HepG2 (cell line): ENCODE results near the gene PPIG. TPM values are rescaled to one million over a fixed set of nuclear protein-coding genes. Genes with fewer than 3 reads are reported as not detected.

ENCODE experiments used
- AKAP8 ChIP-seq: sonication (generic); formaldehyde crosslinking; IDR thresholded peaks from 2 replicates; pipeline ENCODE4 v1.5.1; 2020; ENCODE audit warnings: mild to moderate bottlenecking, missing genetic modification reagents
- ARID4A ChIP-seq: sonication (generic); formaldehyde crosslinking; IDR thresholded peaks from 2 replicates; pipeline ENCODE4 v1.5.0; 2020; ENCODE audit warnings: mild to moderate bottlenecking, missing genetic modification reagents, borderline replicate concordance
- BRD4 ChIP-seq: sonication (generic); formaldehyde crosslinking; IDR thresholded peaks from 2 replicates; pipeline ENCODE4 v1.4.0; 2020; ENCODE audit warnings: missing genetic modification reagents
- CEBPB ChIP-seq: IDR thresholded peaks from 2 replicates; pipeline ENCODE4 v1.6.1; 2011; ENCODE audit warnings: low read depth, low read length, improper control_type of control experiment, borderline replicate concordance
- CERS6 ChIP-seq: sonication (generic); formaldehyde crosslinking; IDR thresholded peaks from 2 replicates; pipeline ENCODE4 v1.5.0; 2020; ENCODE audit warnings: missing genetic modification reagents
- DZIP1 ChIP-seq: sonication (generic); formaldehyde crosslinking; IDR thresholded peaks from 2 replicates; pipeline ENCODE4 v1.5.0; 2020; ENCODE audit warnings: mild to moderate bottlenecking, missing genetic modification reagents
- GATAD2A ChIP-seq: IDR thresholded peaks from 2 replicates; pipeline ENCODE4 v1.6.1; 2016
- GLMP ChIP-seq: sonication (generic); formaldehyde crosslinking; IDR thresholded peaks from 2 replicates; pipeline ENCODE4 v1.9.0; 2021; ENCODE audit warnings: missing genetic modification reagents, mild to moderate bottlenecking, borderline replicate concordance
- NR2C2 ChIP-seq: sonication (generic); formaldehyde crosslinking; IDR thresholded peaks from 2 replicates; pipeline ENCODE4 v1.4.0; 2020; ENCODE audit warnings: missing genetic modification reagents, mild to moderate bottlenecking, moderate library complexity, borderline replicate concordance
- RAD21 ChIP-seq: fragments of 450-650 bp; formaldehyde crosslinking; IDR thresholded peaks from 2 replicates; pipeline ENCODE4 v1.5.0; 2020; ENCODE audit warnings: mild to moderate bottlenecking
- RBFOX2 ChIP-seq: fragments of 200-400 bp; formaldehyde crosslinking; IDR thresholded peaks from 2 replicates; pipeline ENCODE4 v1.6.1; 2017; ENCODE audit warnings: low read depth, mild to moderate bottlenecking, low read length
- RFX3 ChIP-seq: IDR thresholded peaks from 2 replicates; pipeline ENCODE4 v1.6.1; 2016; ENCODE audit warnings: missing biosample characterization, missing genetic modification reagents
- RXRB ChIP-seq: IDR thresholded peaks from 2 replicates; pipeline ENCODE4 v1.6.1; 2016; ENCODE audit warnings: borderline replicate concordance, missing genetic modification reagents, missing compliant biosample characterization
- SMAD3 ChIP-seq: sonication (generic); formaldehyde crosslinking; IDR thresholded peaks from 2 replicates; pipeline ENCODE4 v1.4.0; 2020; ENCODE audit warnings: missing genetic modification reagents
- SPEN ChIP-seq: sonication (generic); formaldehyde crosslinking; IDR thresholded peaks from 2 replicates; pipeline ENCODE4 v1.5.1; 2020; ENCODE audit warnings: low read depth, mild to moderate bottlenecking, missing genetic modification reagents
- TAF1 ChIP-seq: sonication (generic); formaldehyde crosslinking; IDR thresholded peaks from 2 replicates; pipeline ENCODE4 v1.4.0; 2020; ENCODE audit warnings: missing genetic modification reagents
- XRCC5 ChIP-seq: fragments of 200-400 bp; formaldehyde crosslinking; optimal IDR thresholded peaks from 2 replicates; pipeline ENCODE3; 2017; ENCODE audit warnings: mild to moderate bottlenecking, low read length
- ZNF207 ChIP-seq: fragments of 450-650 bp; IDR thresholded peaks from 2 replicates; pipeline ENCODE4 v1.6.1; 2016; ENCODE audit warnings: antibody characterized with exemption, borderline replicate concordance
- ZNF24 ChIP-seq: fragments of 450-650 bp; IDR thresholded peaks from 2 replicates; pipeline ENCODE4 v1.6.1; 2017; ENCODE audit warnings: antibody characterized with exemption, mild to moderate bottlenecking
- ZNF530 ChIP-seq: sonication (generic); formaldehyde crosslinking; IDR thresholded peaks from 2 replicates; pipeline ENCODE4 v1.5.0; 2020; ENCODE audit warnings: low read depth, mild to moderate bottlenecking, missing genetic modification reagents
- polyA plus RNA-seq, 8 experiments: library from polyadenylated mRNA; depleted of rRNA in 3 of 8; stranded (reverse) in 7 of 8; unstranded in 1 of 8; fragments of >200 nt; fragmentation: Illumina TruSeq in 4 of 8; extraction: Trizol in 4 of 8; gene quantifications; 2 replicates each; pipeline versions ENCODE4 v1.2.1 to v1.2.3, GENCODE V29; 2011 to 2016; ENCODE audit warnings: low read depth in 4 of 8, missing spikeins in 1 of 8, mixed read lengths in 1 of 8; ENCODE audit not compliant: insufficient read depth in 1 of 8
- total RNA-seq, 5 experiments: library from RNA; depleted of rRNA; stranded (reverse); fragments of >200 nt; fragmentation: Illumina TruSeq; extraction: Trizol; gene quantifications; 2 replicates each; pipeline ENCODE4 v1.2.3, GENCODE V29; 2016; ENCODE audit warnings: low read depth in 1 of 5

The PPIG gene
- total and polyA plus RNA-seq, 2 of the 13 experiments (the other 11 are each of a cell fraction or from before 2014, with no cell fraction given), result 31.3 to 81.0 TPM

- TF ChIP-seq NR2C2 (CRISPR knock-in tag) (peak; percentile 98), AKAP8 (no peak), ZNF24 (no peak), TAF1 (peak; percentile 62), DZIP1 (CRISPR knock-in tag) (no peak), RBFOX2 (peak; percentile 44; the same call in 1 of the 2 replicates), RAD21 (peak; percentile 40), GATAD2A (CRISPR knock-in tag) (peak; percentile 84), ARID4A (CRISPR knock-in tag) (peak; percentile 89; the same call in 1 of the 2 replicates), CEBPB (no peak), BRD4 (CRISPR knock-in tag) (peak; percentile 67; the same call in 1 of the 2 replicates), RFX3 (CRISPR knock-in tag) (no peak), ZNF207 (no peak), CERS6 (no peak), XRCC5 (peak; percentile 91), ZNF530 (CRISPR knock-in tag) (no peak), SMAD3 (CRISPR knock-in tag) (peak; percentile 97), SPEN (CRISPR knock-in tag) (peak; percentile 99), GLMP (no peak), RXRB (CRISPR knock-in tag) (peak; percentile 95)
Measured at GRCh38 chr2:169573160-169573973, 10.8 kb upstream of the PPIG start, which contains the start of gene FASTKD1 (continued).
